Transverse colon (tissue), 4 donors: ENCODE results near the gene CPAMD8.

ENCODE experiments used
- POLR2A ChIP-seq: fragments of 450-650 bp; IDR thresholded peaks from one replicate; pipeline ENCODE4 v1.6.1; 2016; ENCODE audit warnings: antibody characterized with exemption, mild to moderate bottlenecking, moderate library complexity
- POLR2AphosphoS5 ChIP-seq, 3 donors: sonication (generic); formaldehyde crosslinking; IDR thresholded peaks; one replicate each; pipeline ENCODE4 v1.6.1; 2016; ENCODE audit warnings: antibody characterized with exemption in 3 of 3
- TF ChIP-seq, protein P1 (sequence below), 5 experiments: fragments of 200-600 bp in 3 of 5; fragments of 450-650 bp in 2 of 5; sonication (generic) in 3 of 5; IDR thresholded peaks; 1 replicate in 2 of 5; 2 replicates in 3 of 5; pipeline ENCODE4 v1.5.1; 2016 to 2017; ENCODE audit warnings: antibody characterized with exemption in 5 of 5, inconsistent platforms in 3 of 5, mild to moderate bottlenecking in 2 of 5, moderate library complexity in 1 of 5

DNA sequence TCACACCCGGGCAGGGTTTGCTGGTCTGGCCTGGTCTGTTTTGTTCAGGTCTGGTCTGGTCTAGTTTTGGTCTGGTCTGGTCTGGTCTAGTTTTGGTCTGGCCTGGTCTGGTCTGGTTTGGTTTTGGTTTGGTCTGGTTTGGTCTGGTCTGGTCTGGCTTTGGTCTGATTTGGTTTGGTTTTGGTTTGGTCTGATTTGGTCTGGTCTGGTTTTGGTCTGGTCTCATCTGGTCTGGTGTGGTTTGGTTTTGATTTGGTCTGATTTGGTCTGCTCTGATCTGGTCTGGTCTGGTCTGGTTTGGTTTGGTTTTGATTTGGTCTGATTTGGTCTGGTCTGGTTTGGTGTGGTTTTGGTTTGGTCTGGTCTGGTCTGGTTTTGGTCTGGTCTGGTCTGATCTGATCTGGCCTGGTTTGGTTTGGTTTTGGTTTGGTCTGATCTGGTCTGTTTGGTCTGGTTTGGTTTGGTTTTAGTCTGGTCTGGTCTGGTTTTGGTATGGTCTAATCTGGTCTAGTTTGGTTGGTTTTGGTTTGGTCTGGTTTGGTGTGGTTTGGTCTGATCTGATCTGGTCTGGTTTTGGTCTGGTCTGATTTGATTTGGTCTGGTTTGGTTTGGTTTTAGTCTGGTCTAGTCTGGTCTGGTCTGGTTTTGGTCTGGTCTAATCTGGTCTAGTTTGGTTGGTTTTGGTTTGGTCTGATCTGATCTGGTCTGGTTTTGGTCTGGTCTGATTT, 152.2 kb downstream of the CPAMD8 start:
- TF ChIP-seq, protein P1, sequence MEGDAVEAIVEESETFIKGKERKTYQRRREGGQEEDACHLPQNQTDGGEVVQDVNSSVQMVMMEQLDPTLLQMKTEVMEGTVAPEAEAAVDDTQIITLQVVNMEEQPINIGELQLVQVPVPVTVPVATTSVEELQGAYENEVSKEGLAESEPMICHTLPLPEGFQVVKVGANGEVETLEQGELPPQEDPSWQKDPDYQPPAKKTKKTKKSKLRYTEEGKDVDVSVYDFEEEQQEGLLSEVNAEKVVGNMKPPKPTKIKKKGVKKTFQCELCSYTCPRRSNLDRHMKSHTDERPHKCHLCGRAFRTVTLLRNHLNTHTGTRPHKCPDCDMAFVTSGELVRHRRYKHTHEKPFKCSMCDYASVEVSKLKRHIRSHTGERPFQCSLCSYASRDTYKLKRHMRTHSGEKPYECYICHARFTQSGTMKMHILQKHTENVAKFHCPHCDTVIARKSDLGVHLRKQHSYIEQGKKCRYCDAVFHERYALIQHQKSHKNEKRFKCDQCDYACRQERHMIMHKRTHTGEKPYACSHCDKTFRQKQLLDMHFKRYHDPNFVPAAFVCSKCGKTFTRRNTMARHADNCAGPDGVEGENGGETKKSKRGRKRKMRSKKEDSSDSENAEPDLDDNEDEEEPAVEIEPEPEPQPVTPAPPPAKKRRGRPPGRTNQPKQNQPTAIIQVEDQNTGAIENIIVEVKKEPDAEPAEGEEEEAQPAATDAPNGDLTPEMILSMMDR (IDR thresholded peaks at IDR 0.05), result no peak
- TF ChIP-seq POLR2AphosphoS5 (IDR thresholded peaks at IDR 0.05), result no peak
- no peak for TF ChIP-seq POLR2A
